GM21737 (cell line): Measurements from ENCODE around the gene CLEC3B.
"Not testable (repeated sequence)": the region's sequence is repeated elsewhere in the genome, so short reads cannot be mapped to it uniquely, and the experiment has no call there.

Experiments
- ATAC-seq: cut with Tn5 transposase; IDR thresholded peaks from one replicate; pipeline ENCODE4 v1.9.1; 2021; ENCODE audit warnings: mild to moderate bottlenecking, moderate library complexity; ENCODE audit not compliant: unreplicated experiment

The CLEC3B gene

DNA sequence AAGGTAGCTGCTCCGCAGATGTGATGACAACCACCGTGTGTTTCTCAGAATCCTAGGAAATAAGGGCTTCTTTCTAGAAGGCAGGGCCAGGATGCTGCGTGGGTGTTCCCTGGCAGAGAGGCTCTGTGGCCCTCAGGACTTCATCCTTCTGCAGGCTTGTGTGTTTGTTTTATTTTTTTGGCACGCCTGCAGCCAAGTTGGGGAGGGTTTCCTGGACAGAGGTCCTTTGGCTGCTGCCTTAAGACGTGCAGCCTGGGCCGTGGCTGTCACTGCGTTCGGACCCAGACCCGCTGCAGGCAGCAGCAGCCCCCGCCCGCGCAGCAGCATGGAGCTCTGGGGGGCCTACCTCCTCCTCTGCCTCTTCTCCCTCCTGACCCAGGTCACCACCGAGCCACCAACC lies at the start of gene CLEC3B:
CLEC3B (plus strand) TSS at position 266 of the 400 bp plus-strand sequence; CDS start at position 326, 60 bp downstream.
- no peak for ATAC-seq

DNA sequence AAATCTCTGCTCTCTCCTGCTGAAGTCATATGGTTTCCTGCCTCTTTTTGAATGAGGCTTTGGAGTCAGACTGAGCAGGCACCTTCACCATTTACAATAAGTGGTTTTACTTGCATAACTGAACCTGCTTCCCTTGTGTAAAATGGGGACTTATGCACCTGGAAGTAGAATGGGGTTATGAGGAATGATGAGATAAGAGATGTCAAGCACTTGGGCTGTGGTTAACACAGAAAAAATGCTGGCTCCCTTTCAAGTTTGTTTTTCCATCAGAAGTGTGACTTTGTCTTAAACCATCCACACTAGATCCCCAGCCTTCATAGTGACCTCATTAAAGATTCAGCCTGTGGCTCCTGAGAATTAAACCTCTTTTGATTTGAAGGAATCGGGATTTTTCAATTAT lies 44.9 kb upstream of the CLEC3B start:
- ATAC-seq: no peak

DNA sequence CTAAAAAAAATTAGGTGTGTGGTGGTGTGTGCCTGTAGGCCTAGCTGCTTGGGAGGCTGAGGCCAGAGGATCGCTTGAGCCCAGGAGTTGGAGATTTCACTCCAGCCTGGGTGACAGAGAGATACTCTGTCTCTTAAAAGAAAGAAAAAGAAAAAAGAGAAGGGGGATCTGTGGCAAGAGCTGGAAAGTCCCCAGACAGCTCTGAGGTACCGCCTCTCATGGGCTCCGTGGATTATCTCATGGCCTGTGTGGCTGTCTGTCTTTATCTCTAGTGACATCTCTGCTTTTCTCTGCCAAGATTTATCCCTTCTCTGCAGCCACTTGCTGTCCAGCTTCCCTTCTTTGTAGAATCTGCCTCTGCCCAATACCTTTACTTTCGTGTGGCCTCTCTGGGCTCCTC lies 44.4 kb upstream of the CLEC3B start:
- ATAC-seq: no peak

DNA sequence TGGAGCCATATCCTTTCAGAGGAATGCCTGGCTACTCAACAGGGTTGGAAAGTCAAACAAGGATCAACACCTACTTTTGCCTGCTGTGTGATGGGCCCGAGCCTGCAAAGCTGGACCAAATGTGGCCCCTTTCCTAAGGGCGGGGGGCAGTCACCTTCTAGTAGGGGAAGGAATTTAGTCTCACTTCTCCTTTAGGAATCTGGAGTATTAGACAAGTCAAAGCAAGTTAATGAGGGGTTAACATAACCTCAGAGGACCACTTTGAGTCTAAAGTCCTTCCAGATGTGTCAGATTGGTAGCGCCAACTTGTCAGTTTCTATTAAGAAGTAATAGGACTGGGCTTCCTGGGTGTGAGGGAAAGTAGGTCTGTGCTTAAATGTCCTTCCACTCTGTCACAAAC lies 43.3 kb upstream of the CLEC3B start:
- ATAC-seq: no peak

DNA sequence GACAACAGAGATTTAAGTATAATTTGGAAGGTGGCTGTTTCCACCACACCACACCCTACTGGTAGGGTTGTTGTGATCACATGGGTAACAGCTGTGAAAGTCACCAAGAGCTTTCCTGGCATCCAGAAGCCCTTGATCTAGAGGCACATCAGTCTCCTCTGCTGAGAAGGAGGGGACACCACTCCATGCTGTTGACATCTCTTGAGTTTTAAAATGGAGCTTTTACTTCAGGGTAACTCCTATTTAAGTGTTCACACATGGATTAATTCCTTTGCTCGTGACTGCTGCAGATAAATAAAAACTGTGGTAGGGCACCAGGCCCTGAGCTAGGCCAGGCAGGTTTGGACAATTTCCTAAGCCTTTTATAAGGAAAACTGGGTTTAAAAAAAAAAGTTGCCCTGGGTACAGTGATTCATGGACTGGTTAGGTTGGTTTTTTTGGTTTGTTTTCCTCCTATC lies 42.6 kb upstream of the CLEC3B start:
- no peak for ATAC-seq

GRCh38 chr3:44984335-44984734 lies 41.8 kb upstream of the CLEC3B start:
- no peak for ATAC-seq

DNA sequence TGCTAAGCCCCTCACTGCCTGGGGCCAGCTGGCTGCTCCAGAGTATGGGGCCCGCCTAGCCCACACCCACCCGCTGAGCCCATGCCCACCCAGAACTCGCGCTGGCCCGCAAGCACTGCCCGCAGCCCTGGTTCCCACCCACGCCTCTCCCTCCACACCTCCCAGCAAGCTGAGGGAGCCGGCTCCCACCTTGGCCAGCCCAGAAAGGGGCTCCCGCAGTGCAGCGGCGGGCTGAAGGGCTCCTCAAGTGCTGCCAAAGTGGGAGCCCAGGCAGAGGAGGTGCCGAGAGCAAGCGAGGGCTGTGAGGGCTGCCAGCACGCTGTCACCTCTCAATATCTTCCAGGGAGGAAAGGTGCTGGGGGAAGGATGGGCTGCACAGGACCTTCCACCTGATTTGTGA lies 39.8 kb upstream of the CLEC3B start:
- ATAC-seq: not testable (repeated sequence)

DNA sequence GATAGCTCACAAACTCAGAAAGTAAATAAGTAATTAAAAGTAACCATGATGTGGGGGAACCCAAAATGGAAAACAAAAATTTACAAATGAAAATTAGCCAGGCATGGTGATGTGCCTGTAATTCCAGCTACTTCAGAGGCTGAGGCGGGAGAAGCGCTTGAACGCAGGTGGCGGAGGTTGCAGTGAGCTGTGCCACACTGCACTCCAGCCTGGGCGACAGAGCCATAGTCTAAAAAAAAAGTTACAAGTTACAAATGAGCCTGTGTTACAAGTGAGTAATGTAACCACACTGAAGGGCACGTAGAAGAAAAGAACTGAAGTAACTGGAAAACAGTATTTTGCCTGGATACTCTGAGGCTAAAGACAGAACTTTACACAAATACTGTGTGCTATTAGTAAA lies 38.8 kb upstream of the CLEC3B start:
- ATAC-seq: no peak

GRCh38 chr3:44988073-44988472 lies 38.0 kb upstream of the CLEC3B start:
- ATAC-seq: no peak

DNA sequence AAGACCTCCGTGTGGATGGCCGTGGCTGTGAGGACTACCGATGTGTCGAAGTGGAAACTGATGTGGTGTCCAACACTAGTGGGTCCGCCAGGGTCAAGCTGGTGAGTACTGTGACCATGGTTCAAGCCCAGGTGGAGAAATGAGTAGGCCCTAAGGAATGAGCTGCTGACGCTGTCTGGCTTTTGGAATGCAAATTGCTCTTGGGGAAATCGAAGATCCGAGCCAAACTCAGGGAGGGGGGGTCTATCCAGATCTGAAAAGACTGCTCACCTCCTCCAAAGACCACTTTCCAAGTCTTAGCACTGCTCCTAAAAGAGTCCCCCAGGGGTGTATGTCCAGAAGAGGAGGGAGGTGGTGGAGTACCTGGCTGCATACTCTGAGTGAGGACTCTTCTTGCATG lies 37.0 kb upstream of the CLEC3B start:
- ATAC-seq: no peak

DNA sequence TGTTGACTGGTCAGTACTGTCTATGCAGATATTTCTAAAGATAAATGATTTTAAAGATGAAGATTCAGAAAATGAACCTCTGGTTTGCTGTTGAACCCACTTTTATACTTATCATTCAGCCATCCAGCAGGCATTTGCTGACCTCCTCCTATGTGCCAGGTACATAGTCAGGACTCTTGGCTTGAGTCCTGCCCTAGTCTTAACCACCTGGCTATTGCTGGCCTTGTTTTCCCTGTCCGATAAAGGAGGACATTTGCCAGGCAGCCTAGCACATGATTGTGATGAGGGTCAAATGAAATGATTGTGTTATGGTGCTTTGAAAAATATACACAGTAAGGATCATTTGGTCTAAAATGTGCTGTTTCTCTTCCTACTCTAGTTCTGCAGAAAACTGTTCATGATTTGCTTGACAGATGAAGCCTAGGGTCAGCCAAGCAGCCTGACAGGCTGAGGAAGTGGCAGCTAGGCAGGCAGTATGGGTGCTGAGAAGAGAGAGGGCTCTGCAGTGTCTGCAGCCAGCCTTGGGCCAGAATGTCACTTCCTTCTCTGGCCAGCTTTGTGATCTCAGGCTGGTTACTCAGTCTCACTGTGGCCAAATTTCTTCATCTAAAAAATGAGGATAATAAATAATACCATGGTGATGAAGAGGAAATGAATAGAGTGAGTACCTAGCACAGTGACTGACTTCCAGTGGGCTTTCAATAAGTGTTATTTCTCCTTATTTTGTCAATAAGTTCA lies 36.3 kb upstream of the CLEC3B start:
- ATAC-seq: no peak

- no peak for ATAC-seq
Measured at GRCh38 chr3:44991326-44991725, 34.8 kb upstream of the CLEC3B start.

DNA sequence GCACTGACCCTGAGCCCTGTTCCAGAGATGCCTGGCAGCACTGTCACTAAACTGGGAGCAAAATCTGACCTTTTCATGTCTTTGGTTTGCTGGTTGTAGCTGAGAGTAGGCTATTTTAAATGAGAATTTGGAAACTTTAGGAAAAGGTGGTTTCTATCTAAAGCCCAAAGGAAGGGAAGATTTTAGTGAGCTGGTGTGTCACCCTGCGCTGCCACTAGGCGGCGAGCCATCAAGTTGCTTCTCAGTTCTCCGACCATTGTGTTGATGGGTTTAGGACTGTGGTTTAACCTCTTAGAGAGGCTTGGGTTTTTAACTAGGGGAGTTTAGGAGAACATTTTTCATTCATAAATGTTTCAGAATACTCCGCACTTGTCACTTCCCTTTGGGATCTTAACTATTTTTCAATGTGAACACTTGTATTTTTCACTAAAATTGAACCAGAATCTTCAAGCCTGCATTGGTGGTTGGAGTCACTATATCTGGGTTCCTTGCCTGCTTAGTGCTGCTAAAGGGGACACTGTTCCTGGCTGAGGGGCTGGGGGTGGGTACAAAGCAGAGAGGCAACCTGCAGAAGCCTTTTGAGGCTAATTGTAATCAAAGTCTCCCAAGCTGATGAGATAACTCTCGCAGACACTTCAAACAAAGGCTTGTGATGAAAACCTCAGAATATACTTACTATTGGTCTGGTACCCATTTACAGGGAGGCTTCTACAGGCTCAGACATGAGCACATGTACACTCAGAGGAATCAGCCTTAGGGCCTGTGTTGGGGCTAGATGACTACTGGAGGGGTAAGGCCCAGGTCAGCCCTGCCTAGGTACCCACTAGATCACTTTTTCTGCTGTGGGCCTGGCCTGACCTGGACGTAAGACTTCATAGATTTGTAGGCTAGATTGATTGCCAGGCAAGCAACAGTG lies 33.3 kb upstream of the CLEC3B start:
- no peak for ATAC-seq

DNA sequence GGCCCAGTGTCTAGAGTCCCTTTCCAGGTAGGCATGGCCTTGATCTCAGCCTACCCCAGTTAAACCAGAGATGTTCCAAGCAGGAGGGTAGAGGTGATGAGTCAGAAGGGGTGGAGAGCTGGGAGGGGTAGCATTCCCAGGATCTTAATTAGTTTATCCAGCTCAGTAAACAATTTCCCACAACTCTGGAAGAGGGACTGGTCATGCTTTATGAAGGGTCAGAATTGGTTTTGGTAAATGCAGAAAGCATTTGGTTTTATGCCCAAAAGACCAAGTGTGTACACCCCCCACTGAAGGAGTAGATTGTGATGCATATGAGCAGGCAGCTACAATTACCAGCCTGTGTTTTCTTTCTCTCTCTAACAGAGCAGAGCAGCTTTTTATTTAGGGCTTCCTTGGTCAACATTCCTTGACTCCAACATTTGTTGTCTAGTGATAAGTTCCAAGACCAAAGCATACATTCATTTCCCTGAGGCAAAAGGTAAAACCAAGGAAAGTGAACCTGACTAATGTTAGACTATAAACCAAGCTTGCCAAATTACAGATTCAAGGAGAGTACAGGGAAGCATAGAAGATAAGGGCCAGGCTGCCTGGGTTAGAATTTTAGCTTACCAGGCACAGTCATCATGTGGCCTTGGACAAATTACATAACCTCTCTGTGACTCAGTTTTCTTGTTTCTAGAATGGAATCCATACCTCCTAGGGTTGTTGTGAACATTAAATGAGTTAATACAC lies 32.5 kb upstream of the CLEC3B start:
- ATAC-seq: no peak

- no peak for ATAC-seq
Measured at GRCh38 chr3:44995142-44995770, 30.8 kb upstream of the CLEC3B start.

GRCh38 chr3:44996556-44996969 lies 29.5 kb upstream of the CLEC3B start:
- ATAC-seq: no peak

- no peak for ATAC-seq
Measured at GRCh38 chr3:44999782-45000181, 26.3 kb upstream of the CLEC3B start.

GRCh38 chr3:45000823-45001222 lies 25.3 kb upstream of the CLEC3B start:
- no peak for ATAC-seq

DNA sequence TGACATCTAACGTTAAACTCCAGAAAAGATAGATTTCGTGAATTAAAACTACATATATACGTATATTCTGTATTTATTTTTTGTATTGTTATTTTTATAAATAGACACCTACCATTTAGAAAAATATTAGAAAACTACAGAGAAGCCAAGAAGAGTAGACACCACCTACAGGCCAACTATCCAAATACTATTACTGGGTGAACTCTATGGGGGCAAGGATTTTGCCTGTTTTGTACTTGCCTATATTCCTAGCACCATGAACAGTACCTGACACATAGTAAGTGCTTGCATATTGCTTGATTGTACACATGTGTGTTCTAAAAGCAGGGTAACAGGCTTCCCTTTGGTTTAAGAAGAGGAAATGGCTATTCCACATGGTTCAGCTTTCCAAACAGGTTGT lies 24.4 kb upstream of the CLEC3B start:
- no peak for ATAC-seq

DNA sequence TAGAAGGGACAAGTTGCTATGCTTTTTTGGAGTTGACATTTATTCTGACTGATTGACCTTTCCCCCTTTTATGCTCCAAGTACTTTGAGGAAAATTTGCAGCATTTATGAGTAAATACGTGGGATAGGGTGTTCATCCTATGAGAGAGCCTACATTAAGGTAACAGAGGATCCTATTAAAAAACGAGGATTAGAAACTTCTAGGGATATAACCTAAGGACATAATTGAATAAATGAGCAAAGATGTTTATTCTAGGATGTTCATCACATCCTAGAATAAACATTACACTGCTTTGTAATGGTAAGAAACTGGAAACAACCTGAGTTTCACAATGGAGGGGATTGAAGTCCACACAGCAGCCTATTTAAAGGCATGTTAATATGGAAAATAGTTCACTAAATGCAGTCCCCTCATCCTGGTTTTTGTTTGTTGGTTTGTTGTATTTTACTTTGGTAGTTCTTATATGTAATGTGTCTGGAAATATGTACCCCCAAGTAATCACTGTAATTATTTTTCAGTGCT lies 23.9 kb upstream of the CLEC3B start:
- no peak for ATAC-seq

DNA sequence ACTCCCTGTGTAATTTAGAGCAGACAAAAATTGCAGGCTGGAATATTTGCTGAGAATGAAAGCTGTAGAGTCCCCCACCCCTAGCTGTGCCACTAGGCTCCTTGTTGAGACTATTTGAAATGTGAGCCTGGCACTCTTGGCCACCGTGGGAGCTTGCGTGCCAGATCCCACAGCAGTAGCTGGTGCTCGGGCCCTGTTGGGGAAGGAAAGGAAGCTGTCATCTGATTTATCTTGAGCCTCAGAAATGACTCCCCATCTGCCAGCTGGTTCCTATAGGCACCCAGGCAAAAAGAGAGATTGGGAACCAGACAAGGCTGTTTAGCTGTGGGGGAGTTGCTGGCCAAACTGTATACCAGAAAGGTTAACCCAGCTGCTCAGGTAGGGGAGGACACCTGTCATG lies 23.4 kb upstream of the CLEC3B start:
- no peak for ATAC-seq
